GM19324 (cell line): ENCODE data around the gene IER5.

Experiments
- ATAC-seq: cut with Tn5 transposase; IDR thresholded peaks from one replicate; pipeline ENCODE4 v1.9.1; 2021; ENCODE audit warnings: mild to moderate bottlenecking, moderate library complexity; ENCODE audit not compliant: unreplicated experiment, low FRiP score

The IER5 gene

DNA sequence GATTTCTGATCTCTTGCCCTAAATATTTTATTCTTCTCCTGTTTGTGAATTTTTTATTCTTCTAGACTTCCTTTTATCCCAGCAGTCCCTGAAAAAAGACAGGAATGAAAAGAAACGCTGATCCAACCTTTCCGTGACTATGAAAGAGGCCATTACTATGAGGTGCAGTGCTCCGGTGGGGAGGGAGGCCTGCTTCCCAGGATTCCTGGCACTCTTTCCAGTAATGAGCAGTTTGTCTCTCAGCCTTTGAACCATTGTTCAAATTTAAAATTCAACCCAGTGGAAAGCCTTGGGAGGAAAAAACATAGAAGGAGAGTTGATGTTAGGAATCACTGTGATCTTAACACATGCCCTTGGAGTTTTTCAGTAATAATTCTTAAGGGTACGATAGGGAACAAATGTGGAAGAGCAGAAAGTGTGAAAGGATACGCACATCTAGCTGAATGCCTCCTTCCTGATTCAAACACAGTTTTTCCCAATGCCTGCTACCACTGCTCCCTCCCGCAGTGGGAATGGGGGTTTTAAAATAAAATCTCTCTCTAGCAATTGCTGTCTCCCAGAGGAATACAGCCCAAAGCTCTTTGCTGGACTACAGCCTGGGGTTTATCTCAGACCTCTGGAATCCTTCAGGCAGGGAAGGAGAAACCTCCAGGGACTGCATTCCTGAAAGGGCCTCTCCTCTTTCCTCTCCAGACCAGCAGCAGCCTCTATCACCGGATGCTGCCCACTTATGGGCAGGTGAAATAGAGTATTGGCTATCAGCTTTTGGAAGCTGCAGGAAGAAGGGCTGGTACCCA is 6.1 kb downstream of the IER5 start:
- ATAC-seq = no peak

DNA sequence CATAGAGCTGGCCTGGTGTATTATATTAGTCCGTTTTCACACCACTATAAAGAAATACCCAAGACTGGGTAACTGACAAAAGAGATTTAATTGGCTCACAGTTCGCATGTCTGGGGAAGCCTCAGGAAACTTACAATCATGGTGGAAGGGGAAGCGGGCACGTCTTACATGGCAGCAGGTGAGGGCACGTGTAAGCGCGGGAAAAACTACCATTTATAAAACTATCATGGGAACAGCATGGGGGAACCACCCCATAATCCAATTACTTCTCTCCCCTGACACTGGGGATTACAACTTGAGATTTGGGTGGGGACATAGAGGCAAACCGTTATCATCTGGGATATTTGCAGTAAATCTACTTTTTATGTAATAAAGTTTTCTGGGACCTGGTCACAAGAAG is 6.8 kb downstream of the IER5 start:
- no peak for ATAC-seq

DNA sequence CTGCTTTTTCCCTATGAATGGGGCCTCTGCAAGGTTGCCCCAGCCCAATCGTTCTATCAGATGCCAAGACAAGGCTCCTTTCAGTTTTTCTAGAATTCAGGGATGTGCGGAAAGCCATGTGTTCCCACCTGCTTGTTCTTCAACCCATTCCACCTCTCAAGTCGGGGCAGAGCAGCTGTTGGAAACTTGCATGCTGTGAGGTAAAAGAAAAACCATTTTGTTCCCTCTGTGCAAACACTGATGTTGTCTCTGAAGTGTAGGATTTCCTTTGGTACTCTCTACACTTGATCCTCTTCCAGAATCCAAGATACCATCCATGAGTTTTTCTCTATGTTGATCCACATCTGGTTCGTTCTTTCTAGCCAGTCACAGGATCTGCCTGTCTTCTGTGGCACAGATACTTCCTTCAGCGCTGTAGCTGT is 7.3 kb downstream of the IER5 start:
- no peak for ATAC-seq

DNA sequence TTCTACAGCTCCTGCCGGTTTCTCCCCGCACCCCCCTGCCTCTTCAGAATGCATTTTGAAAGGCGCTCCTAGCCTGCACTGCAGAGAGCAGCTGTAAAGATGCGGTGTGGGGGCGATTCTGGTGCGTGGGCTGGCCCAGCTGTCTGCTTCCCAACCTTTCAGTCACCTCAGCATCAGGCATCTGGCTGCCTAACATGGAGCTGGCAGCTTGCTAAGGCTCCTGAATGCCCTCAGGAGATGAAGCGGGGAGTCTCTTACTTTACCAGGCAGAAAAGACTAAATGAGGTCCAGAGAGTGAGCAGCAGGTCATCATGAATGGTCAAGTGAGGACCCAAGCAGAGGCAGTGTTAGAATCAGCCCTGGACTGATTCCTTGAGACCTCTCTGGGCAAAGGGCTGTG is 8.7 kb downstream of the IER5 start:
- no peak for ATAC-seq

DNA sequence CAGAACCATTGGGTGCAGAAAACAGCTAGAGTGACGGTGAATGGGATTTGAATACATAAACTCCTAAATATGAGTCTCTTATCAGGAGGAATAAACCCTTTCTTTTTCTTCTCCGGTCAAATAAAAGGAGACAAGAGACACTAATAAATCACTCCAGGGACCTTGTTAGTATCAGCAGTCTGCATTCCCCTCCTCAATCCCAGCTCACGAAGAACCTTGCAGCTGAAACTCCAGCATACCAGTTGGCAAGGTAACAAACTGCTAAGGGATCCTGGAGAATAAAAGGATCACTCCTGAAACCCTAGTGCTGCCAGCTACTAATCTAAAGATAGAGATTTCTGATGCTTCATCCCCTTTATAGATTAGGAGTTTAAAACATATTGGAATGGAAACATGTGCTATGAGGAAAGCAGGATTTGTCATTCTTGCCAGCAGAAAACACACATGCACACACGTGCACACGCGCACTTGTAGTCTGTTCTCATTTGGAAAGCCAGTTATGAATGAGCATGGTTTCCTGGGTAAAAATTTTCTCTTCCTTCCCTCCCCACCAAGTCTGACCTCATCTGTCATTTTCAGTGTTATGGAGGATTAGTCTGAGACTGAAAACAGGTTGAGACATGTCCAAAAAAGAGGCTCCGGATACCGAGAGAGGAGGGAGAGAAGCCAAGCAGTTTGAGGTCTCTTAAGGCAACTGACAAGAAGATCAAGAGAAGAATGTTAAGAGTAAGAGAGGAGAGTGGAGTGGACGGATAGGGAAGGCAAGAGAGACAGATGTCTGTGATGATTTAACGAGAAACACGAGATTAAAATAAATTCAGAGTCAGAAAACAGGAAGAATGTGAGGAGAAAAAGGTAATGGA is 10.9 kb downstream of the IER5 start:
- peak; percentile 49 for ATAC-seq

DNA sequence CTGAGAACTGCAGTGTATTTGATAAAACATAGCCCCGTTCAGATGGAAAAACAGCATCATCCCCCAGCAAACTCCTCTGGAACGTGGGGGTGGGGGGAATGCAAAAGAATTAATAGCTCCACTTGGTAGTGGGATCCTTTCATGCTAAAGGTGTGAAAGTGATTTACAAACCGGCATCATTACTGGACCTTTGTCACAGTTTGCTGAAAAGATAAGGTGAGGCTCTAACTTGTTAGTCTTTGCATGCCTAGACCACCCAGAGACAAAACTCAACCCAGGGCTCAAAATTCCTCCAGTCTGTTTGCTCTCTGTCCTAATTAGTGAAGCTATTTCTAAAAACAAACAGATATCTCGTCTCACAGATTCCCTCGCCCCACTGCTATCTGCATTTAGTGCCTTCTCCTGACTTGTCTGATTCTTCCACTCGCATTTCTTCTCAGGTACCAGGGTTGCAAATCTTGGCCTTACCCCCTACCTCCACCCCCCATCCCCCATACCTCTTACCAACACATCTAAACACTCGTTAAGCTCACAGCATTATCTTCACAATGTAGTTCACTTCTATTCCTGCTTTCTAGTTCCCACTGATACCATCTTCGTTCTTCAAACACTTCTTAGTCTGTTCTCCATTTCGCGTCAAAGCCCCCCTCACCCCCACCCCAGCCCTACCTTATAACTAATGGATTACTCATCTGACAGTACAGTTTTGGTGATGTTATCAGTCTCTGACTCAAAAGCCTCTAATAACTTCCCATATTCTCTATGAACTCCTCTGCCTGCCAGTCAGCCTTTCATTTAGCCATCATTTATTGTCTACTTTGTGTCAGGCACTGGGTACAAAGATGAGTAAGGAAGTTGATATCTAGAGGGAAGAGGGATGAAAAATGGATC is 11.8 kb downstream of the IER5 start:
- ATAC-seq = no peak

DNA sequence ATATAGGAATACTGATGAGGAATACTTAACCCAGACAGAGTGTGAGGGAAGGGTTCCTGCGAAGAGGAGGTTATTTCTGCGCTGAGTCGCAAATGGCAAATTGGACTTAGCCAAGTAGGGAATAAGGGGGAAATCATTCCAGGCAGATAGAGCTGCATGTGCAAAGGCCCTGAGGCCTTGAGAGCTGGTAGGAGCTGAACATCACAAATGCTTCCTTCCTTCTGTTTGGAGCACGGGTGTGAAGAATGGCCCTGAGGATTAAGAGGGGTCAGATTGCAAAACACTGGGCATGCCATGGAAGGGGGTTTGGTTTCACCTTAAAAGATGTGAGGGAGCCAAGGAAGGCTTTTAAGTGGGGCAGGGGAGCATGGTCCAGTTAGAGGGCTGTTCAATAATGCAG is 12.4 kb downstream of the IER5 start:
- ATAC-seq = no peak

DNA sequence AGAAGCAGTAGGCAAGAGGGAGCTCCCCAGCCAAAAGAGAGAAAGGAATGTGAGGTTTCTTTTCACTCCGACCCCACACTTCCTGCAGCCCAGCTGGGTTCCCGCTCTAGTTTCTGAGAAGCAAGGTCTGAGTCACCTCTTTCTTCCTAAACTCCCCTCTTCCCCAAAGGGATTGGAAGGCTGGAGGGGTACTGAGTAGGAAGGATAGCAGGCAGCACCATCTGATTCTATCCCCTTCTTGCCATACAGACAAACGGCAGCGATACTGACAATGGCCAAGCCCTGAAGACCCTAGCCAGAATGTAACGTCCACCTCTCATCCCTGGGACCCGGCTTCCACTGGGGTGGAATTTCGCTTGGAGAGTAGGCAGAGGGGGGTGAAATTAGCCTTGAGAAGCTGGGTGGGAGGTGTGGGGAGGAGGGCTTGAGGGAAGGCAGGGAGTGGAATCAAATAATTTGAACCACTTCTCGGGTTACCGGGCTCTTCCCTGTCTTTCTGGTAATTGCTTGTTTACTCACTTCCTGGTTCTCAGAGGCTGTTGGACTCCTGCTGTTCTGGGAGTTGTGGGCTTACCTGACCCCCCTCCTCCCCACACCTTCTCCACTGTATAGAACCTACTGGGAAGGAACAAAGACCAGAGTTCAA is 13.2 kb downstream of the IER5 start:
- no peak for ATAC-seq

DNA sequence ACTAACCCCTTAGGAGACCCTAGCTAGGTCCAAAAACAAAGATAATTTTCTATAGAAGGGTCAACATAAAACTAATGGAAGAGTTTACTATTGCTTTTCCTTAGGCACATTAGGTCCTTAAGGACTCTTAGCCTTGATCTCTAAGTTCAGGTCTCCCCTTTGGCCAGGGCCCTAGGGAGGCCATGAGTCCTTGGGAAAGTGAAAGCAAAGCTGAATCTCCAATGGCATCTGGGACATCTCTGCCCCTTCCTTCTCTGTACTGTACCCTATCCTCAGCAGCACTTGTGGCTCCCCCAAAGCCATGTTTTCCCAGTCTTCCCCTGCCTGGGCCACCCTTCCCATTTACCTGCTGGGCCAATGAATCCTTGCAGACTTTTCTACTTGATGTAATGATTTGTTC is 14.3 kb downstream of the IER5 start:
- no peak for ATAC-seq

DNA sequence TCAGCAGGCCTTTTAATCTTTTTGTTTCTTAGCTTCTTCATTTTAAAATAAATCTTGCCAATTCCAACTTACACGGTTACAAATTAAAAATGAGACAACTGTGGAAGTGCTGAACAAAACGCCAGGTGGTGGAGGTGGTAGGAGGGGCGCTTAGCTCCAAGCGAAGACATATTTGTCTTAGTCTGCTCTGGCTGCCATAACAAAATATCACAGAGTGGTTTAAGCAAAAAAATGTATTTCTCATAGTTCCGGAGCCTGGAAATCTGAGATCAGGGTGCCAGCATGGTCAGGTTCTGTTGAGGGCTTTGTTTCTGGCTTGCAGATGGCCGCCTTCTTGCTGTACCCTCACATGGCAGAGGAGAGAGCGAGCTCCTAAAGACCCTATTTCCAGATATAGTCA is 14.9 kb downstream of the IER5 start:
- ATAC-seq = no peak

DNA sequence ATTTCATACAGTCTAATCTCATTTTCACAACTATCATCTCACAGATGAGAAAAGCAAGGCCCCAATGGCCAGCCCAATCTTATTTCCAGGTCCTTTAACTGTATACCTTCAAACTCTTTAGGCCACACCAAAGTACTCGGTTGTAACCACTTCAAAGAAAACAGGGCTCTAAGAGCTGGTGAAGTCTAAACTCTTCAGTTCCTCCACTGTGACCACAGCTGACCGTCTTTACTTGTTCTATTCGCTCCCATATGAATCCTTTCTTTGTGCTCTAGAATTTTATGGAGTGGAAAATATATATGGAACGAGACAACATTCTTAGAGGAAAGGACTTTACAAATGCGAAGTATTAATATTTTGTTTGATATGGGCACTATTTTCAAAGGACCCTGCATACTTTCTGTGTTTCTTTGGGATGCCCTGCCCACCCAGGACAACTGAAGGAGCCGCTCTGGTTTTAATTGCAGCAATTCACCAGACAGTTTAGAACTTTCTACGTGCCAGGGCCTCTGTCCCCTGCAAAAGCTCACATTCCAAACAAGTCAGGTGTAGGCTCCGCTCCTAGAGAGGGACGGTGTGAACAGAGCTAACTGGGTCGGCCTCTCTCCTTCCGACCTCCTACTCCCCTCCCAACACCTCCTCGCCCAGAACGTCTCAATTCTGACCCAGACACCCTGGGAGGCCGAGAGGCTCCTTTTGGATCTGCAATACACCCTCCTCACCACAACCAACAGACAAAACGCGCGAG is 15.7 kb downstream of the IER5 start:
- ATAC-seq = no peak

DNA sequence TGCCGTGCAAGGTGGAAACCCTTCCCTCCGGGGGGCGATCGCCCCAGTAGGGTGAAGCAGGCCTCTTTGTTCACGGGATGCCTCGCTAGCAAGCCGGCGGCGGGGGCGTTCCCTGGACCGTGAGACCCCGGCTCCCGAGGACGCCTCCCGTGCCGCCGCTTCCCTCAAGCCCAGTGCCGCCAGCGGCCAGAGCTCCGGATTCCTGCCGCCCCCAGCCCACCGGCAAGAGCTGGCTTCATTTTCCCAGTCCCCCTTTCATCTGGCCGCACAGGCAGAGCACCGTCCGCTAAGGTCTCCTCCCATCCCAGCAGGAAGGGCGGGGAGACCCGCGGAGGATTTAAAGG is 16.3 kb downstream of the IER5 start:
- peak; percentile 42 for ATAC-seq

DNA sequence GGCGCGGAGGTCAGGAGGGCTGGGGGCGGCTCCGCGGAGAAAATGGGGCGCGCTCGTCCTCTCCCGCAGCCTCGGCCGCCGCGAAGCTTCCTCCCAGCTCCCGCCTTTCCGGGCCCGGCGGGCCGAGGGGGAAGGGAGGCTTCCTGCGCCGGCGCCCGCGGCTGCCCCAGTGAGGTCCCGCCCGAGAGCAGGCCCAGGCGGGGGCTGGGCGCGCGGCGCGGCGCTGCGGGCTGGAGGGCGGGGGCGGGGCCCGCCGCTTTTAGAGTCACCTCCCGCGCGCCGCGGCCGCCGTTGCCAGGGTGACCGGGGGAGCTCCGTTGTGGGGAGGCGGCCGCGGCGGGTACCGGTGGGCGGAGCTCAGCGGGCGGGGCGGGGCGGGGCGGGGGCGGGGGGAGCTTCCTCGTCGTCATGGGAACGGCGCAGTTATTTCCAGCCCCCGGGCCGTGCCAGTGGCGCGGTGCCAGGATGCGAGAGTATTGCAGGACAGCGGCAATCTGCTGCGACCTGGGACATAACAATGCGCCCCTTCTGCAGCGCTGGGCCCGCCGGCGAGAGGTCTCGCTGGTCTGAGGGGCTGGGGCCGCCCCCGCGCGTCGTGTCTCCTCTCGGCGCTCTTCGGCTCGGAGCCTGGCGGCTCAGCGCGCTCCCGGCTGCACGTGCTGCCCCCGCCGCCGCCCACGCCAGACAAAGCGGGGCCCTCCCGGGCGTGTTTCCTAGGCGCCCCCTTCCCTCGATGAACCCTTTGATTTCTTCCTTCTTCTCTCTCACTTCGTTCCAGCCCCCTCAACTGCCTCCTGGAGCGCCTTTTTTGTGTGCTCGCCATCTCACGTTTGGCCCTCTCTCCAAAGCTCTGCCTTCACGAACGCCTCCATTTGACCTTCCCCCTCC is 16.9 kb downstream of the IER5 start:
- peak; percentile 86 for ATAC-seq

DNA sequence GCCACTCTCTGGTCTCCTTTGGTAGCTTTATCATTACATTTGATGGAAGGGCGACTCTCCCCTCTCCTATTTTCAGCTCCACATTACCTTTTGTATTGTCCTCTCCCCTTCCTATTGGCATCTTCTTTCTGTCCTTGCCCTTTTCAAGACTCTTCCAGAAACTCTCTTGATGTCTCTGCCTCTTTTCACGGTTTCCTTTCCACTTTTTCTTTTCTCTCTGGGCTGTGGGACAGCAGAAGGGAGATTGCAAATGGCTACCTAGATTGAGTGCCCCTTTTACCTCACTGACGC is 17.5 kb downstream of the IER5 start:
- ATAC-seq = no peak

DNA sequence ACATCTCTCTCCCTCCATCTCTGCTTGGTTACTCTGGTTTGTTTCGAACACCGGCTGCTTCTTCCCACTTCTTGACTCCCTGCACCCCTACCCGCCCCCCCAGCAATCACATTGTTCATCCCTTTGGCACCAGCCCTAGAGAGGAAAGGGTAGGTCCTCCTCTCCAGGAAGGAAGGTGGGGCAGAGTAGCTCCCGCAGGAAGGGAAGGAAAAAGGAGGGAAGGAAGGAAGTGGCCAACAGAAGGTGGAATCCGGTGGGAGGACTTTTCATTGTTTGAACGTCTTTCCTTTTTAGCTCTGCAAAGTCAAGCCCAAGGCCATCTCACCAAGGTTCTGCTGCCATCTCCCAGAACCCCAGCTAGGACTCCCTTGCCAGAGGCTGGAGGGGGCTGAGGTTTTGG is 18.0 kb downstream of the IER5 start:
- ATAC-seq = no peak

DNA sequence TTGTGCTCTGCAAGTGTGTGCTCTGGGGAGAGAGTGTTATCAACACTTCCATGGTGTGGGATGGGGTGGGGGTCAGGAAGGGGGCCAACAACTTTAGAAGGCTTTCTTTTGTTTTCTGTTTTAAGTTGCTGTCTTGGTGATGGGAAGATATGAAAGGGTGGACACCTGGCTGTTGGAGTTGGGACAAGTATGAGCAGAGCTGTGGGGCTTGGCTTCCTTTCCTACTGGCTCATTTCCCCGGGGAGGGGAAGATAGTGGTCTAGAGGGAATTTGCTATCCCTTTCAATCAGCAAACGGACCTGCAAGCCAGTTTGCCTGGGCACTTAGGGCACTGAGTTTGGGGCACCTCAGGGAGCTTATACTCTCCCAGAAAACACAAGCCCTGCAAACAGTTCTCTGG is 19.2 kb downstream of the IER5 start:
- no peak for ATAC-seq

DNA sequence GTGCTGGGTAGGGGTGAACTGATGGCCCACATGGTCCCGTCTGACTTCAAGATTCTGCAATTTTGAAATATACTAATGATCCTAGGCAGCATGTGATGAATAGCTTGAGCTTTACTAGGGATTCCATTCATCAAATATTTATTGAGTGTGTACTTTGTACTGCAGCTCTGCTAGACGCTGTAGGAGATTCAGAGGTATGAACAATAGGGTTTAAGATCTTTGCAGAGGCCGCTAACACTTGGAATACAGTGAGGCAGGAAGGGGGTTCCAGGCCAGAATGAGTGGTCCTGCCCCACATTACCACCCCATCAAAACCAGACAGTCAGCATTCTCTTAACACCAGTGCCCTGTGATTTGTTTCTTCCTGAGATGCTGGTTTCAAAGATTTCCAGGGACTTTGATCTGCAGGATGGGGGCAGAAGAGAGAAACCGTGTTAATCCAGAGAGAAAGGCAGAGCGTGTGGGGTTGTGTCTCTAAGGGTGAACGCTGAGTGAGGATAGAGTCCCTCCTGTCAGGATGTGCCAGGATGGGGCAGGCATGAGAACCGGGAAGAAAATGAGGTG is 19.9 kb downstream of the IER5 start:
- ATAC-seq = no peak

DNA sequence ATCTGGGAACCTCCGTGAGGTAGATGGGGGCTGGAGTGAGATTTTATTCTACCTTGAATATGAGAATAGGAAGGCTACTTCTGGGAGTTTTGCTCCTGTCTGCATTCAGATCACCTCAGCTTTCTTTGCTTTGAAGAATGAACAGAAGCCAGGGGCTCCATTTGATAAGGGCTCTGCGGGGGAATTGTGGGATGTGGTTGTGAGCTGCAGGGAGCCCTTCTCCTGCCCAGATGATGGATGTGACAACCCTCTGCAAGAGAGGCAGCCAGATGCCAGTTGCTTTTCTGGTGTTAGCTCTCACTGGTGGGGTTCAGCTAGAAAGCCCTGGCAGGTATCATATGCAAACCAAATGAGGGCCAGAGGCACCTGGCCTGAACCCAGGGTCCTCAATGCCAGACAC is 21.5 kb downstream of the IER5 start:
- no peak for ATAC-seq

DNA sequence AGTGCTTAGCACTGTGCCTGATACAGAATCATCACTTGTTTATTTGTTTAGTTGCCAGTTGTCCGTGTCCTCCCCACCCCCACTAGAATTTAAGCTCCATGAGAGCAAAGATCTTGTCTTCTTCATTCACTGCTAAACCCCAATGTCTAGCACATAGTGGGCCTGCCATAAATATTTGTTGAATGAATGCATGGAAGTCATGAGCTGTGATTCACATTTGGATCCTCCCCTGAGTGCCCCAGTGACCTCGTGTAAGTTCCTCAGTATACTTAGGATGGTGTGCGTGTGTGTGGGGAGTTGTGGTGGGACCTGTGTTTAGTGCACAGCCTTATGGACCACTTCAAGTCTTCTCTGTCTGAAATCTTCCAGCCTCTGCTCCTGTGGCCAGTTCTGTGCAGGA is 23.1 kb downstream of the IER5 start:
- no peak for ATAC-seq
